Left lung (tissue), 10 donors: Measurements from ENCODE around the gene ZNF223. TPM values are rescaled to one million over a fixed set of nuclear protein-coding genes. Genes with fewer than 3 reads are reported as not detected.

Source experiments
- ATAC-seq: fragments of 200-7000 bp; cut with Tn5 transposase; one replicate; pipeline ENCODE4 v1.9.1; 2020; ENCODE audit warnings: moderate library complexity
- DNase-seq, 4 donors: peaks; one replicate each; pipeline ENCODE4 v3.0.0-alpha.2; 2013 to 2020
- H3K27ac ChIP-seq, 2 donors: fragments of 200-600 bp; sonication (generic) in 1 of 2; one replicate each; pipeline versions ENCODE4 v1.5.0 to v1.8.0; 2020 to 2021
- H3K27me3 ChIP-seq, 2 donors: fragments of 200-600 bp; sonication (generic) in 1 of 2; one replicate each; pipeline versions ENCODE4 v1.5.0 to v1.8.0; 2020 to 2021
- H3K36me3 ChIP-seq, 2 donors: fragments of 200-600 bp; sonication (generic) in 1 of 2; one replicate each; pipeline versions ENCODE4 v1.5.0 to v1.8.0; 2020 to 2021
- H3K4me1 ChIP-seq, 2 donors: fragments of 200-600 bp; one replicate each; pipeline ENCODE4 v1.8.0; 2021
- H3K4me3 ChIP-seq, 2 donors: fragments of 200-600 bp; sonication (generic) in 1 of 2; one replicate each; pipeline versions ENCODE4 v1.5.0 to v1.8.0; 2020 to 2021; ENCODE audit warnings: mild to moderate bottlenecking in 1 of 2
- H3K9me3 ChIP-seq, 2 donors: fragments of 200-600 bp; sonication (generic) in 1 of 2; one replicate each; pipeline versions ENCODE4 v1.5.0 to v1.8.0; 2020 to 2021
- CTCF ChIP-seq, 2 donors: fragments of 200-600 bp; sonication (generic) in 1 of 2; IDR thresholded peaks; one replicate each; pipeline versions ENCODE4 v1.5.0 to v1.8.0; 2021; ENCODE audit warnings: antibody characterized with exemption in 2 of 2
- intact Hi-C, 2 donors: fragments of 100-400 bp; cut with DNase I; formaldehyde crosslinking; loops; one replicate each; pipeline versions ENCODE4 v1.11.2 to v1.14.2; 2022
- polyA plus RNA-seq, 6 donors: library from polyadenylated mRNA; unstranded; fragments of 120-200 nt; gene quantifications; one replicate each; pipeline ENCODE4 v1.2.1, GENCODE V29; 2013; ENCODE audit not compliant: insufficient read length in 6 of 6
- total RNA-seq, 2 donors: library from RNA; stranded (reverse); fragmentation: NEBNext Ultra II Directional; extraction: Animal tissue kit (Norgen Biotek cat#: 25700); gene quantifications; one replicate each; pipeline ENCODE4 v1.2.1, GENCODE V29; 2021
- donor health status: DM: no; HTN: yes; CAD: no.
- donor health status: DM: no; HTN: no; CAD: no.

Gene ZNF223
- total and polyA plus RNA-seq, 8 donors = 5.0 to 16.1 (median 13.6) TPM

GRCh38 chr19:44069415-44069814 is 17.6 kb downstream of the ZNF223 start:
- Histone ChIP-seq H3K27ac (no peak overlapping the region), H3K27me3 (no peaks in the 10 kb centered on the region), H3K36me3 (peaks cover 0 to 34% of the 10 kb centered on the region in 2 donors), H3K4me1 (peaks cover 5 to 17% of the 10 kb centered on the region in 2 donors), H3K4me3 (no peak overlapping the region), H3K9me3 (peaks cover under 1 to 71% of the 10 kb centered on the region in 2 donors)
- no peak for TF ChIP-seq CTCF (IDR thresholded peaks at IDR 0.05)
- ATAC-seq (no peak), DNase-seq (no peak)
- intact Hi-C loops = no loop called here

GRCh38 chr19:44071824-44072542 is 20.1 kb downstream of the ZNF223 start, which contains the start of gene ZNF284:
Gene ZNF284 (plus strand): TSS chr19:44072159. CDS start chr19:44076390, 4,231 bp downstream.
- H3K4me3 ChIP-seq = peak within 1 kb of the TSS; percentile 53 to 67
- peak within 1 kb of the TSS; percentile 30 to 45 for H3K27ac ChIP-seq
- no peak for TF ChIP-seq CTCF (IDR thresholded peaks at IDR 0.05)
- DNase-seq (peak; percentile 92 to 94 (median 94)), ATAC-seq (peak; percentile 100)
- peaks cover 5 to 17% of the 10 kb centered on the region in 2 donors for H3K4me1 ChIP-seq
- intact Hi-C loops = no loop called here
- H3K27me3 ChIP-seq = no peaks in the 10 kb centered on the region
- peaks cover 0 to 9% of the 10 kb centered on the region in 2 donors for H3K36me3 ChIP-seq
- peaks cover 0 to 45% of the 10 kb centered on the region in 2 donors for H3K9me3 ChIP-seq

DNA sequence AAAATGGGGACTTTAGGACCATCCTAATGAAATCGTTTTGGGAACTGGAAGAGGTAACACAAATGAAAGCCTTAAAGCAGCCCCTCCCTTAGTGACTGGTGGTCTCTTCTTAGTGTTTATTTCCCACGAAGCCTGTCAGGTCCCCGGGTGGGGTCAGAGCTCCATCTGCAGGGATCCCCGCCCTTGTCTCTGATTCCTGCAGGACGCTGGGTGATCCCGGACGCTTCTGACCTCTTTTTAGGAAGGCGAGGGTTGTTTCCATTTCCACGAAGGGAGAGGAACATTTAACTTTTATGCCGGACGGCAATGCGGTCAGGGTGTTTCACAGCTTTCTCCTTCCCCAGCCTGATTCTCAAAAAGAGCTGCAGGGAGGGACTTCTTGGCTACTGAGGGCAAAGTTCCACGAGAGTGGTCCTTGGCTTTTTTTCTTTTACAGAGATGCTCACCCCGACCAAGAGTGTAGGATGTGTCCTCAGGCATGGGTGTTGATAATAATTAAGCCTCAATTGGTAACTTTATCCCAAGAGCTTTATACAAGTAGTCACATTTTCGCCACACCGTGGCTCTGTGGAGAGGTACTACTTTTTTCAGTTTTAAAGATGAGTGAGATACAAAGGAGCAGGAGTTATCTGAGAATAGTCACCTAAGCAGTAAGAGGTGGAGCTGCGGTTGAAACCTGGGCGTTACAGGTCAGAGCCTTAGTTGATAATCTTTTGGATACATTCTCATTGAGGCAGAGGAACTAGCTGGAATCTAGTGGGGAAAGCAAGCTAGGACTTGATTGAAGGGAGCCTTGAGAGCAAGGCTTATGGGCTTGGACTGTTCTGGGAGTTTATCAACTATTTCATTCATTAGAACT is 20.9 kb downstream of the ZNF223 start:
- no peak for TF ChIP-seq CTCF (IDR thresholded peaks at IDR 0.05)
- Histone ChIP-seq H3K36me3 (peaks cover 0 to 5% of the 10 kb centered on the region in 2 donors), H3K27ac (no peak overlapping the region), H3K4me3 (peak overlapping the region; percentile 53 to 67), H3K27me3 (no peaks in the 10 kb centered on the region), H3K9me3 (peaks cover 0 to 37% of the 10 kb centered on the region in 2 donors), H3K4me1 (peaks cover 5 to 17% of the 10 kb centered on the region in 2 donors)
- ATAC-seq (peak; percentile 45), DNase-seq (no peak)
- intact Hi-C loops = no loop called here

- Histone ChIP-seq H3K27me3 (no peaks in the 10 kb centered on the region), H3K4me1 (peaks cover 5 to 15% of the 10 kb centered on the region in 2 donors), H3K36me3 (peaks cover 0 to 28% of the 10 kb centered on the region in 2 donors), H3K27ac (no peak overlapping the region), H3K9me3 (peaks cover 0 to 2% of the 10 kb centered on the region in 2 donors), H3K4me3 (no peak overlapping the region)
- intact Hi-C loops = no loop called here
- DNase-seq (no peak), ATAC-seq (no peak)
- no peak for TF ChIP-seq CTCF (IDR thresholded peaks at IDR 0.05)
These were observed 24.5 kb downstream of the ZNF223 start for GRCh38 chr19:44076325-44076724.

GRCh38 chr19:44092108-44092507 is 40.3 kb downstream of the ZNF223 start:
- no peak for TF ChIP-seq CTCF (IDR thresholded peaks at IDR 0.05)
- H3K4me1 ChIP-seq = peaks cover 0 to 12% of the 10 kb centered on the region in 2 donors
- intact Hi-C loops = no loop called here
- DNase-seq (no peak), ATAC-seq (no peak)
- H3K27ac ChIP-seq = no peak overlapping the region
- H3K4me3 ChIP-seq = no peak overlapping the region
- no peaks in the 10 kb centered on the region for H3K27me3 ChIP-seq
- peaks cover 0 to 24% of the 10 kb centered on the region in 2 donors for H3K36me3 ChIP-seq
- H3K9me3 ChIP-seq = peaks cover 0 to 7% of the 10 kb centered on the region in 2 donors
